Neural progenitor cell (in vitro differentiated cells): ENCODE data around the gene SRP72.

Experiments used
- CTCF ChIP-seq: fragments of 200-600 bp; sonication (generic); IDR thresholded peaks from 2 replicates; pipeline ENCODE4 v1.5.1; 2017; ENCODE audit warnings: antibody characterized with exemption, mild to moderate bottlenecking
- EZH2phosphoT487 ChIP-seq: fragments of 200-600 bp; sonication (generic); IDR thresholded peaks from 2 replicates; pipeline ENCODE4 v1.6.1; 2017; ENCODE audit warnings: antibody characterized with exemption

- no peak for TF ChIP-seq CTCF
- TF ChIP-seq EZH2phosphoT487, result no peak
Measured at GRCh38 chr4:56425518-56425917, 41.9 kb upstream of the SRP72 start.
